H1 (cell line): ENCODE measurements around the gene VPS9D1. TPM values are rescaled to one million over a fixed set of nuclear protein-coding genes. Genes with fewer than 3 reads are reported as not detected.

Experiments
- CTCF ChIA-PET: fragments of 300-600 bp; sonication (Branson Sonifier 250); formaldehyde crosslinking; loops from one replicate; lab custom pipeline; 2021; ENCODE audit not compliant: partially characterized antibody; lab: Charles Lee
- POLR2A ChIA-PET: fragments of 300-600 bp; sonication (Branson Sonifier 250); formaldehyde crosslinking; loops from one replicate; lab custom pipeline; 2021; ENCODE audit warnings: inconsistent platforms; ENCODE audit not compliant: partially characterized antibody; lab: Charles Lee
- DNase-seq, 2 experiments: peaks; one replicate each; pipeline versions ENCODE4 v3.0.0 to v3.0.0-alpha.2; 2010 to 2022; ENCODE audit warnings: low spot score in 2 of 2, low read depth in 1 of 2, mixed read lengths in 1 of 2
- FAIRE-seq: peaks from 2 replicates; lab custom pipeline; 2011; peaks lifted over from hg19 to GRCh38; lab: Jason Lieb, UNC
- H2AFZ ChIP-seq: 2 replicates; pipeline ENCODE4 v1.8.1; 2012; ENCODE audit warnings: low read length, inconsistent platforms
- H2AK5ac ChIP-seq: 2 replicates; pipeline ENCODE4 v1.6.1; 2013; ENCODE audit warnings: low read depth, low read length
- H2BK120ac ChIP-seq: replicated peaks from 2 replicates; pipeline ENCODE3; 2013; ENCODE audit warnings: low read depth, low read length, inconsistent platforms
- H2BK12ac ChIP-seq: 2 replicates; pipeline ENCODE4 v1.6.1; 2013; ENCODE audit warnings: low read depth, low read length
- H2BK15ac ChIP-seq: 2 replicates; pipeline ENCODE4 v1.6.1; 2013; ENCODE audit warnings: low read length
- H2BK20ac ChIP-seq: 2 replicates; pipeline ENCODE4 v1.6.1; 2013; ENCODE audit warnings: low read length
- H2BK5ac ChIP-seq: 2 replicates; pipeline ENCODE4 v1.6.1; 2013; ENCODE audit warnings: low read depth, low read length
- H3K14ac ChIP-seq: 2 replicates; pipeline ENCODE4 v1.6.1; 2013; ENCODE audit warnings: inconsistent platforms; ENCODE audit not compliant: insufficient read length
- H3K18ac ChIP-seq: 2 replicates; pipeline ENCODE4 v1.6.1; 2013; ENCODE audit warnings: low read length; ENCODE audit errors: extremely low read depth
- H3K23ac ChIP-seq: 2 replicates; pipeline ENCODE4 v1.6.1; 2013; ENCODE audit warnings: inconsistent platforms; ENCODE audit not compliant: insufficient read length
- H3K23me2 ChIP-seq: 2 replicates; pipeline ENCODE4 v1.6.1; 2013; ENCODE audit warnings: low read depth, low read length
- H3K27ac ChIP-seq: 2 replicates; pipeline ENCODE4 v1.6.1; 2011; ENCODE audit warnings: low read depth, low read length, inconsistent platforms
- H3K27me3 ChIP-seq, 4 experiments: replicated peaks in 1 of 4; 1 replicate in 1 of 4; 2 replicates in 3 of 4; pipeline versions ENCODE4 v1.6.1 to v1.8.1; 2011 to 2013; ENCODE audit warnings: low read length in 3 of 4, mild to moderate bottlenecking in 3 of 4, inconsistent platforms in 2 of 4, mixed read lengths in 2 of 4, moderate library complexity in 1 of 4; ENCODE audit not compliant: control insufficient read depth in 3 of 4, insufficient read depth in 3 of 4; ENCODE audit errors: extremely low read depth in 1 of 4
- H3K36me3 ChIP-seq, 4 experiments: 2 replicates each; pipeline versions ENCODE4 v1.6.1 to v1.8.1; 2011 to 2013; ENCODE audit warnings: mild to moderate bottlenecking in 4 of 4, low read length in 3 of 4, moderate library complexity in 2 of 4, control low read depth in 1 of 4, inconsistent platforms in 1 of 4; ENCODE audit not compliant: insufficient read depth in 4 of 4, control insufficient read depth in 2 of 4
- H3K4ac ChIP-seq: replicated peaks from 2 replicates; pipeline ENCODE3; 2013; ENCODE audit warnings: low read length, low read depth, mixed read lengths, inconsistent platforms; ENCODE audit not compliant: insufficient read length
- H3K4me1 ChIP-seq, 4 experiments: replicated peaks in 1 of 4; 1 replicate in 1 of 4; 2 replicates in 3 of 4; pipeline versions ENCODE4 v1.6.1 to v1.8.1; 2011 to 2013; ENCODE audit warnings: low read length in 3 of 4, inconsistent platforms in 2 of 4, mixed read lengths in 1 of 4; ENCODE audit not compliant: insufficient read depth in 4 of 4, control insufficient read depth in 3 of 4
- H3K4me2 ChIP-seq, 2 experiments: 2 replicates each; pipeline versions ENCODE4 v1.6.1 to v1.8.1; 2011 to 2013; ENCODE audit warnings: low read depth in 2 of 2, low read length in 2 of 2, control low read depth in 1 of 2, inconsistent platforms in 1 of 2, mild to moderate bottlenecking in 1 of 2; ENCODE audit not compliant: insufficient read depth in 1 of 2
- H3K4me3 ChIP-seq, 4 experiments: fragments of 200-600, 300-600 bp in 1 of 4; sonication (generic), shearing (Covaris generic), sonication (Bioruptor Twin) in 1 of 4; 2 replicates each; pipeline versions ENCODE4 v1.5.1 to v1.8.1; 2011 to 2016; ENCODE audit warnings: low read length in 4 of 4, low read depth in 3 of 4, control low read depth in 2 of 4, inconsistent platforms in 2 of 4, mild to moderate bottlenecking in 2 of 4, mixed read lengths in 1 of 4, moderate library complexity in 1 of 4; ENCODE audit not compliant: insufficient read depth in 2 of 4; ENCODE audit errors: extremely low read depth in 1 of 4
- H3K56ac ChIP-seq: replicated peaks from 2 replicates; pipeline ENCODE3; 2013; ENCODE audit warnings: low read depth, mild to moderate bottlenecking, mixed read lengths, low read length, inconsistent platforms; ENCODE audit not compliant: insufficient read length
- H3K79me1 ChIP-seq: 2 replicates; pipeline ENCODE4 v1.6.1; 2013; ENCODE audit warnings: low read depth, low read length, control low read depth
- H3K79me2 ChIP-seq, 2 experiments: 2 replicates each; pipeline versions ENCODE4 v1.6.1 to v1.8.1; 2012 to 2013; ENCODE audit warnings: low read length in 2 of 2, mild to moderate bottlenecking in 2 of 2, inconsistent platforms in 1 of 2; ENCODE audit not compliant: insufficient read depth in 2 of 2, control insufficient read depth in 1 of 2
- H3K9ac ChIP-seq, 4 experiments: replicated peaks in 1 of 4; 1 replicate in 1 of 4; 2 replicates in 3 of 4; pipeline versions ENCODE4 v1.6.1 to v1.8.1; 2011 to 2013; ENCODE audit warnings: low read depth in 3 of 4, low read length in 3 of 4, control low read depth in 2 of 4, mild to moderate bottlenecking in 2 of 4, moderate library complexity in 2 of 4, inconsistent platforms in 1 of 4; ENCODE audit errors: extremely low read depth in 1 of 4
- H3K9me3 ChIP-seq, 2 experiments: 2 replicates each; pipeline versions ENCODE4 v1.6.1 to v1.8.1; 2012 to 2013; ENCODE audit warnings: mild to moderate bottlenecking in 2 of 2, moderate library complexity in 2 of 2, control low read depth in 1 of 2, inconsistent platforms in 1 of 2, low read depth in 1 of 2, low read length in 1 of 2, mixed read lengths in 1 of 2; ENCODE audit not compliant: insufficient read depth in 2 of 2
- H4K20me1 ChIP-seq, 2 experiments: replicated peaks in 1 of 2; 2 replicates each; pipeline versions ENCODE3 to v1.8.1; 2011 to 2013; ENCODE audit warnings: inconsistent platforms in 2 of 2, low read length in 2 of 2, mild to moderate bottlenecking in 1 of 2; ENCODE audit not compliant: insufficient read depth in 2 of 2, control insufficient read depth in 1 of 2
- H4K5ac ChIP-seq: 2 replicates; pipeline ENCODE4 v1.6.1; 2013; ENCODE audit warnings: low read length, low read depth, mixed read lengths, inconsistent platforms; ENCODE audit not compliant: insufficient read length
- H4K8ac ChIP-seq: 2 replicates; pipeline ENCODE4 v1.8.0; 2013; ENCODE audit warnings: mild to moderate bottlenecking, moderate library complexity, low read length, inconsistent platforms; ENCODE audit not compliant: insufficient read depth; ENCODE audit errors: extremely low read depth
- H4K91ac ChIP-seq: replicated peaks from 2 replicates; pipeline ENCODE3; 2013; ENCODE audit warnings: low read length, mixed read lengths, inconsistent platforms; ENCODE audit not compliant: insufficient read length
- CTCF ChIP-seq, 3 experiments: IDR thresholded peaks; 1 replicate in 2 of 3; 2 replicates in 1 of 3; pipeline versions ENCODE4 v1.5.1 to v1.6.1; 2011; ENCODE audit warnings: low read length in 3 of 3, mild to moderate bottlenecking in 3 of 3, inconsistent platforms in 2 of 3, low read depth in 1 of 3, moderate library complexity in 1 of 3; ENCODE audit not compliant: insufficient read depth in 1 of 3; ENCODE audit errors: control extremely low read depth in 1 of 3
- HDAC6 ChIP-seq: IDR thresholded peaks from one replicate; pipeline ENCODE4 v1.7.1; 2012; ENCODE audit warnings: low read depth, mild to moderate bottlenecking, inconsistent platforms, low read length, moderate library complexity
- RXRA ChIP-seq: IDR thresholded peaks from 2 replicates; pipeline ENCODE4 v1.6.1; 2011; ENCODE audit warnings: low read depth, mild to moderate bottlenecking, low read length, moderate library complexity; ENCODE audit not compliant: insufficient read depth
- SAP30 ChIP-seq: fragments of 300-600 bp; sonication (generic); IDR thresholded peaks from 2 replicates; pipeline ENCODE4 v1.7.1; 2012; ENCODE audit warnings: low read length, moderate library complexity, mild to moderate bottlenecking, inconsistent platforms; ENCODE audit not compliant: insufficient read depth, insufficient replicate concordance
- SUZ12 ChIP-seq: fragments of 200-600 bp; sonication (generic); IDR thresholded peaks from 2 replicates; pipeline ENCODE4 v1.6.1; 2012; ENCODE audit warnings: mild to moderate bottlenecking, inconsistent platforms, low read length, moderate library complexity, mixed read lengths
- TAF1 ChIP-seq: IDR thresholded peaks from 2 replicates; pipeline ENCODE4 v1.6.1; 2011; ENCODE audit warnings: mild to moderate bottlenecking, low read depth, low read length
- TAF7 ChIP-seq: optimal IDR thresholded peaks from 2 replicates; pipeline ENCODE3; 2011; ENCODE audit warnings: low read depth, mild to moderate bottlenecking, inconsistent platforms, low read length, moderate library complexity, borderline replicate concordance
- WGBS, 2 experiments: shearing (Covaris generic) in 1 of 2; methylation state at CpG; one replicate each; pipeline versions ENCODE4 v1.1.6 to v1.1.7; 2013 to 2015; ENCODE audit warnings: low lambda C conversion rate in 2 of 2, mixed read lengths in 2 of 2, inconsistent platforms in 1 of 2, low coverage in 1 of 2, missing lambda C conversion rate in 1 of 2; ENCODE audit not compliant: insufficient replicate concordance in 2 of 2, insufficient coverage in 1 of 2, insufficient read length in 1 of 2; ENCODE audit errors: extremely low coverage in 1 of 2, missing lambda C conversion rate in 1 of 2; 5-methylcytosine and 5-hydroxymethylcytosine counted together
- polyA plus RNA-seq, 7 experiments: library from polyadenylated mRNA; depleted of rRNA in 3 of 7; stranded (reverse) in 5 of 7; unstranded in 2 of 7; fragments of >200 nt in 5 of 7; fragments of 200-250 nt in 2 of 7; gene quantifications; 1 replicate in 5 of 7; 2 replicates in 1 of 7; 4 replicates in 1 of 7; pipeline versions ENCODE4 v1.2.1 to v1.2.3, GENCODE V29; 2011 to 2013; ENCODE audit warnings: missing spikeins in 2 of 7, mixed read lengths in 2 of 7
- total RNA-seq: library from RNA; stranded (reverse); fragmentation: NEBNext Ultra II Directional; extraction: Animal tissue kit (Norgen Biotek cat#: 25700); gene quantifications from 2 replicates; pipeline ENCODE4 v1.2.1, GENCODE V29; 2021
- TF ChIP-seq, protein P1 (sequence below): IDR thresholded peaks from 2 replicates; pipeline ENCODE4 v1.6.1; 2012; ENCODE audit warnings: low read length, inconsistent platforms

VPS9D1 gene
- total and polyA plus RNA-seq, 2 of the 8 experiments (the other 6 are each of a cell fraction or from before 2014, with no cell fraction given): 2.9 to 5.4 TPM

DNA sequence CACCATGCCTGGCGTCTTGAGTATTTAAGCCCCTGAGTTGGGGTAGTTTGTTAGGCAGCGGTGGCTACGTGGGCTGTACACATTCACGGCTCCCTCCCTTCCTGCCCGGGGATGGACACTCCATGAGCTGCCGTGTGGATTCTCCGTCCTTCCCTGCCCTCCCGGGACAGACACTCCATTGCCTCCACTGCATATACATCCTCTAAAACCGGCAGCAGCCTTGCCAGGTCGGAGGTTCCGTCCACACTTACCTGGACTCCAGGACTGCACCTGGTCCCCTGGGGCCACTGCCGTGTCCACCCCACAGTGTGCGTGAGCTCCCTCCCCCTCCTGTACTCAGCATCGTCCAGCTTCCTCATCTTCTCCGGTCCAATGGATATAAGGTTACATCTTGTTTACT, 15.7 kb downstream of the VPS9D1 start:
- Histone ChIP-seq H3K79me2 (no peaks in the 10 kb centered on the region), H3K56ac (no peak overlapping the region), H3K4ac (no peak overlapping the region), H2AK5ac (no peak overlapping the region; the same call in 1 of the 2 replicates), H3K36me3 (no peaks in the 10 kb centered on the region), H3K27ac (no peak overlapping the region), H4K5ac (no peak overlapping the region), H3K4me3 (no peak overlapping the region), H3K79me1 (no peaks in the 10 kb centered on the region), H3K27me3 (peaks cover 0 to 9% (median 2%) of the 10 kb centered on the region in 4 experiments; a peak in 3 of 7 replicates), H2BK20ac (no peak overlapping the region), H3K18ac (no peak overlapping the region), H2BK15ac (peak overlapping the region; percentile 21), H3K23me2 (peaks cover 11% of the 10 kb centered on the region; the same call in 1 of the 2 replicates), H4K20me1 (peaks cover 0 to 9% of the 10 kb centered on the region in 2 experiments), H2BK120ac (no peak overlapping the region), H3K9me3 (no peaks in the 10 kb centered on the region), H4K91ac (no peak overlapping the region), H3K4me1 (peaks cover 0 to 22% (median 13%) of the 10 kb centered on the region in 4 experiments; a peak in 6 of 7 replicates), H3K9ac (no peak overlapping the region), H2BK12ac (peak overlapping the region; percentile 71; the same call in 1 of the 2 replicates), H2BK5ac (no peak overlapping the region), H3K23ac (no peak overlapping the region), H4K8ac (no peak overlapping the region; the same call in 1 of the 2 replicates), H2AFZ (no peak overlapping the region), H3K14ac (no peak overlapping the region), H3K4me2 (no peak overlapping the region)
- ChIA-PET CTCF (interaction anchor here (0.6 to 7.2 kb wide), 18 partner anchors 9 to 987 kb away, joined by 3 to 69 read pairs (median 4); partner anchors contain the start of gene VPS9D1), POLR2A (interaction anchor here (0.6 to 16.7 kb wide), 7 partner anchors 9 to 314 kb away, joined by 3 to 193 read pairs (median 4); partner anchors contain the start of genes DBNDD1 and VPS9D1)
- DNase-seq: no peak
- 93% methylated on average over 15 of the region's 15 CpGs; no CpG with 5 or more reads in 1 of the 2 experiments for WGBS, 2 experiments
- FAIRE-seq: no peak
- TF ChIP-seq RXRA: no peak
- no peak for TF ChIP-seq CTCF (IDR thresholded peaks at IDR 0.05; ENCODE audit: control extremely low read depth in 1 of 3, insufficient read depth in 1 of 3, low read depth in 1 of 3, low read length in 3 of 3)
- TF ChIP-seq SAP30: no peak
- no peak for TF ChIP-seq SUZ12
- no peak for TF ChIP-seq TAF1
- no peak for TF ChIP-seq HDAC6
- TF ChIP-seq, protein P1, sequence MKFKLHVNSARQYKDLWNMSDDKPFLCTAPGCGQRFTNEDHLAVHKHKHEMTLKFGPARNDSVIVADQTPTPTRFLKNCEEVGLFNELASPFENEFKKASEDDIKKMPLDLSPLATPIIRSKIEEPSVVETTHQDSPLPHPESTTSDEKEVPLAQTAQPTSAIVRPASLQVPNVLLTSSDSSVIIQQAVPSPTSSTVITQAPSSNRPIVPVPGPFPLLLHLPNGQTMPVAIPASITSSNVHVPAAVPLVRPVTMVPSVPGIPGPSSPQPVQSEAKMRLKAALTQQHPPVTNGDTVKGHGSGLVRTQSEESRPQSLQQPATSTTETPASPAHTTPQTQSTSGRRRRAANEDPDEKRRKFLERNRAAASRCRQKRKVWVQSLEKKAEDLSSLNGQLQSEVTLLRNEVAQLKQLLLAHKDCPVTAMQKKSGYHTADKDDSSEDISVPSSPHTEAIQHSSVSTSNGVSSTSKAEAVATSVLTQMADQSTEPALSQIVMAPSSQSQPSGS: no peak
- no peak for TF ChIP-seq TAF7
